Kidney glomerular epithelial cell (primary cell): ENCODE results near the gene TTC38.

Source experiments
- DNase-seq: peaks from one replicate; lab custom pipeline; 2025; lab: John Stamatoyannopoulos, UW

Gene TTC38

GRCh38 chr22:46329616-46330015, 61.8 kb downstream of the TTC38 start:
- DNase-seq = no peak

DNA sequence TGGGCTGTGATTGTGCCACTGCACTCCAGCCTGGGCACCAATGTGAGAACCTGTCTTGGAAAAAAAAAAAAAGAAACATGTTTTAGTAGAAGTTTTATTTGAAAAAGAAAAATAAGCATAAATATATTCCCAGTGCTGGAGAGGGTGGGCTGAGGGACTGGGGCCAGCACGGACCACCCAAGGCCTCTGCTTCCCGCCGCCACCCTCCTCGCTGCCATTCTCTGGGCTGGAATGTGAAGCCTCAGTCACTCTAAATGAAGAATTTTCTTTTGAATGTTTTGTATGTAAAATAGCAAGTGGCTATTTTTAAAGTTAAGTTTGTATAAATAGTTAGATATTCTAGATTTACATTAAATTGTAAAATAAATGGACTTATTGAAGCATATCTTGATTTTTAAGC, 62.6 kb downstream of the TTC38 start:
- DNase-seq = no peak

- DNase-seq = no peak
Measured at GRCh38 chr22:46331496-46331895, 63.7 kb downstream of the TTC38 start.

DNA sequence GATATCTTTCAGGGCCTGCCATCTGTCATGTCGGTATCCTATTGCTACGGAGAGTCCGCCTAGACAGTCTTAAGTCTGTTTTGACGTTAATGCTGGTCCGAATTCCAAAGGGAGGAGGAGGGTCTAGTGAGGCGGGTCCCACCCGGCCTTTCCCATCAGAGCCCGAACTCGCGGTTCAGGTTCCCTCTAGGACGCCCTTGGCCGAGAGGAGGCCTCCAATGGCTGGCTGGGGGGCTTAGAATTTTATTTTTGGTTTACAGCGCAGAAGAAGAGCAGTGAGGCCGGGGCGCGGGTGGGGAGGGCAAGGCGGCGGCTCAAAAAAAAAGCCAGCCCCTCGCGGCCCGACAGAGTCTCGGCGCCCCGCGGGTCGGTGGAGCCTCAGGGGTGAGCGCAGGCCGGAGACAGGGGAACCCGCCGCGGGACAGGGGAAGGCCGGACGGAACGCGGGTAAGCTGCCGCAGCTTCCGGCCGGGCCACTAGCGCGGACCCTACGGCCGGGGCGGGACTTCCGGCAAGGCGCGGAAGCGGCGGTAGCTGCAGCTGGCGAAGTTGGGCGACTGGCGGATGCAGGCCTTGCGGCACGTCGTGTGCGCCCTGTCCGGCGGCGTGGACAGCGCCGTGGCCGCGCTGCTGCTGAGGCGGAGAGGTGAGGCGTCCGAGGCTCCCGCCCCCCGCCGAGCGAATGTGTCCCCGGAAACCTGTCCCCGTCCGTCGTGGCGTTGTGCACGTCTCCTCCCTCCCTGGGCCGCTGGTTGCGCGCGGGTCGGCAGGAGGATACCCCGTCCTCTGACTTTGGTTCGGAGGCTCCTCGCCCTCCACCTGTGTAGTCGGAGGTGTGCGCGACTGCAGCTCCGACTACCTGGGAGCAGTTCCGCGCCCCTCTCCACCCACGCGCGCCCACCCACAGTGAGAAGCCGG, 67.7 kb downstream of the TTC38 start, which contains the start of gene TRMU:
TRMU (plus strand) TSS at position 514 of the 918 bp plus-strand sequence; CDS start at position 565, 51 bp downstream.
- DNase-seq = peak; percentile 50

- peak; percentile 2 for DNase-seq
Measured at GRCh38 chr22:46336119-46337078, 68.6 kb downstream of the TTC38 start.

- DNase-seq = no peak
Measured at GRCh38 chr22:46337870-46338269, 70.1 kb downstream of the TTC38 start.

GRCh38 chr22:46338636-46339035, 70.8 kb downstream of the TTC38 start:
- no peak for DNase-seq

DNA sequence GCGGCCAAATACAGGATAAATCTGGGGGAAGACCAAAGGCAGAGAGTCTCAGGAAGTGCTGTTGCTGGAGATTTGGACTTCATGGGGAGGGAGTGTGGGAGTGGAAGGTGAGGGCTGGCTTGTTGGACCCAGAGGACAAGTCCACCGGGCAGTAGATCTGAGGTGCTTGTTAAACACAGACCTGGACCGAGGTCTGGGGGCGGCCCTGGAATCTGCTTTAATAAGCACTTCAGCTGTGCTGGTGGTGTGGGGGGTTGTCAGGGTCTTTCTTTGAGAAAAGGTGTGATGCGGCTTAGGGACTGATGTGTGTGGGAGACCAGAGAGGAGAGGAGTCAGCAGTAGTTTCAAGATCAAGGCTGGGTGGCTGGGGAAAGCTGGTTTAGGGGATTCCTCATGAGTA, 72.1 kb downstream of the TTC38 start:
- no peak for DNase-seq

DNA sequence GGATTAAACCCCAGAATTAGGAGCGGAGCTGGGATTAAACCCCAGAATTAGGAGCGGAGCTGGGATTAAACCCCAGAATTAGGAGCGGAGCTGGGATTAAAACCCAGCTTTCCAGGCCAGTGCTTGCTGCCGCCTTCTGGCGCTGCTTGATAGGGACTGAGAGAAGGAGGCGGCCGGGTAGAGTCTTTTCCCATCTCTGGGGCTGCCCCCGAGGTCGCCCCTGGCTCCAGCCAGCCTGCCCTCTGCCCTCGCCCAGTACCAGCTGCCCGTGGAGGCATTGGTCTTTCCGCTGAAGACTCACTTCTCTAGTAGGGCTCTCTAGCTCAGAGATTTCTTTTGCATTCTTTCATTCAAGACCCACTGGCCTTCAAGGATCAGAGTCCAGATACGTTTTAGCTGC, 72.9 kb downstream of the TTC38 start:
- DNase-seq = no peak
